ENCODE data around the gene NRG3. TPM values are rescaled to one million over a fixed set of nuclear protein-coding genes. Genes with fewer than 3 reads are reported as not detected.
"Not testable (repeated sequence)": the region's sequence is repeated elsewhere in the genome, so short reads cannot be mapped to it uniquely, and the experiment has no call there.

NRG3 gene
- total RNA-seq, 6 experiments from 2014 or later, result 0.34 to 0.99 (median 0.75) TPM

DNA sequence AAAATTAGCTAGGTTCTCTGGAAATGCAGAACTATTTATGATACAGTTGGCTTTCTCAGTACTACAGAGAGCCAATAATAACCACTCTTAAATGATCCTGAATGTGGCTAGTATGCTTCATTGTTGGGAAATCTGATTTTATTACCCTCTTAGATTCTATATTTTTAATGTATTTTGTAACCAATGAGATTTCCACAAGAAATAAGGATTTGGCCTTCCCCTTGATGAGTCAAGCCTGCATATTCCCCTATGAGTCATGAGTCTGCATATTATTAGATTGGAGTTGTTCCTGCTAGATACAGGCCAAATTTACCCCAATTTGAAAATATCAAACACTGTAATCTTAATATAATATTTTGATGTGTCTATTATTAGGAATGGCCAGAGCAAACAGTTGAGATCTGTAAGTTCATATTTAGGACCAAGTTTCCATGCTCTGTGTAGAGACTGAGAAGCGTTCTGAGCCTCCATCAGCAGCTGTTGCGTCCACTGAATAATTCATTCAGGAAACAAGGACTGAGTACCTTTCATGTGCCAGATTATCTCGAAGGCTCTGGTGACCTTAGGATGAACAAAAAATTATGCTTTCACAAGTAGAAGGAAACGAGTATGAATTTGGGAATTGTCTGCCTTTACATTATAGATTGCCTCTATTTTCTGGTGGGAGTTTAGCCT is 793.4 kb downstream of the NRG3 start:
- ATAC-seq, result no peak
- no peaks in the 10 kb centered on the region for H3K27me3 ChIP-seq

DNA sequence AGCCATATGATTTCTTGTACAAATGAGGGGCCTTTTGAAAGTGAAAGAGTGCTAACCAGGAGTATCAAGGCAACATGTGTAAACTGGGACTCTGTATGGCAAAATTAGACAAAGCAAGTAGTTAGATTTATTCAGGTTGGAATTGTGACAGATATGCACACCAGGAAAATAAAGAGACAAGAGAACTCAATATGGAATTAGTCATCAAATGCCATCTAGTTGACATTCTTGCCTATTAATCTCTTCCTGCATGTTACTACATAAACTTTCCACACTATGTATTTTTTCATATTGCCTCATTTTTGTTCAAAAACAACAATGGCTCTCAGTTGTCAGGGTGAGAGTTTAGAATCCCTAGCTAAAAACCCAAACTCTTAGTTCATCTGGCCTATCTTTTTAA is 799.0 kb downstream of the NRG3 start:
- no peaks in the 10 kb centered on the region for H3K36me3 ChIP-seq
- H3K4me1 ChIP-seq, result no peaks in the 10 kb centered on the region
- DNase-seq (no peak), ATAC-seq (no peak)
- H3K4me3 ChIP-seq, result no peak overlapping the region
- TF ChIP-seq, protein P1, sequence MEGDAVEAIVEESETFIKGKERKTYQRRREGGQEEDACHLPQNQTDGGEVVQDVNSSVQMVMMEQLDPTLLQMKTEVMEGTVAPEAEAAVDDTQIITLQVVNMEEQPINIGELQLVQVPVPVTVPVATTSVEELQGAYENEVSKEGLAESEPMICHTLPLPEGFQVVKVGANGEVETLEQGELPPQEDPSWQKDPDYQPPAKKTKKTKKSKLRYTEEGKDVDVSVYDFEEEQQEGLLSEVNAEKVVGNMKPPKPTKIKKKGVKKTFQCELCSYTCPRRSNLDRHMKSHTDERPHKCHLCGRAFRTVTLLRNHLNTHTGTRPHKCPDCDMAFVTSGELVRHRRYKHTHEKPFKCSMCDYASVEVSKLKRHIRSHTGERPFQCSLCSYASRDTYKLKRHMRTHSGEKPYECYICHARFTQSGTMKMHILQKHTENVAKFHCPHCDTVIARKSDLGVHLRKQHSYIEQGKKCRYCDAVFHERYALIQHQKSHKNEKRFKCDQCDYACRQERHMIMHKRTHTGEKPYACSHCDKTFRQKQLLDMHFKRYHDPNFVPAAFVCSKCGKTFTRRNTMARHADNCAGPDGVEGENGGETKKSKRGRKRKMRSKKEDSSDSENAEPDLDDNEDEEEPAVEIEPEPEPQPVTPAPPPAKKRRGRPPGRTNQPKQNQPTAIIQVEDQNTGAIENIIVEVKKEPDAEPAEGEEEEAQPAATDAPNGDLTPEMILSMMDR (IDR thresholded peaks at IDR 0.05), result no peak
- no peak for TF ChIP-seq POLR2A (IDR thresholded peaks at IDR 0.05)
- intact Hi-C loops (cut with DNase I), result no loop called here
- no peaks in the 10 kb centered on the region for H3K9me3 ChIP-seq
- no peaks in the 10 kb centered on the region for H3K27me3 ChIP-seq
- no peak overlapping the region for H3K27ac ChIP-seq

More for the DNA sequence above, 793.4 kb downstream of the NRG3 start:
- whole genome bisulfite sequencing (ENCODE audit: insufficient coverage, low coverage, low lambda C conversion rate, missing lambda C conversion rate), result 47% methylated on average over 4 of the region's 4 CpGs
- Histone ChIP-seq H3K4me3 (no peak overlapping the region), H3K9me3 (no peaks in the 10 kb centered on the region), H3K27ac (no peak overlapping the region), H3K36me3 (no peaks in the 10 kb centered on the region), H3K4me1 (no peaks in the 10 kb centered on the region)
- no peak for TF ChIP-seq POLR2A (IDR thresholded peaks at IDR 0.05)
- TF ChIP-seq, protein P1 (IDR thresholded peaks at IDR 0.05), result no peak
- intact Hi-C loops (cut with DNase I), result no loop called here
- DNase-seq, result no peak

DNA sequence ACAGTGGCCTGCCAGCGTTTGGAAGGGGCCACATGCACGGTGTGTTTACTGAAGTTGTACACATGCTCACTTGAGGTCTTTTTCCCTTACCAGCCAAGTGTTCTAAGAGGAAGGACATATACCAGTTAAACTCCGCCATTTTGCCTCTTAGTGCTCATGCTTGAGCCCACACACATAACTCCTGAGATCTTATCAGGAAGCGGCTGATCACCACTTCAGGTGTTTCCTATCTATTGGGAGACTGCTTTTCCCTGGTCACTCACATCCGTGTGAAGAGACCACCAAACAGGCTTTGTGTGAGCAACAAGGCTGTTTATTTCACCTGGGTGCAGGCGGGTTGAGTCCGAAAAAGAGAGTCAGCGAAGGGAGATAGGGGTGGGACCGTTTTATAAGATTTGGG is 802.9 kb downstream of the NRG3 start:
- H3K4me1 ChIP-seq; H3K9me3 ChIP-seq; H3K4me3 ChIP-seq; H3K27me3 ChIP-seq; H3K36me3 ChIP-seq; DNase-seq; ATAC-seq; intact Hi-C loops (cut with DNase I); H3K27ac ChIP-seq: not testable (repeated sequence)
- WGBS (ENCODE audit: insufficient coverage, low coverage, low lambda C conversion rate, missing lambda C conversion rate), result 70% methylated on average over 8 of the region's 9 CpGs

DNA sequence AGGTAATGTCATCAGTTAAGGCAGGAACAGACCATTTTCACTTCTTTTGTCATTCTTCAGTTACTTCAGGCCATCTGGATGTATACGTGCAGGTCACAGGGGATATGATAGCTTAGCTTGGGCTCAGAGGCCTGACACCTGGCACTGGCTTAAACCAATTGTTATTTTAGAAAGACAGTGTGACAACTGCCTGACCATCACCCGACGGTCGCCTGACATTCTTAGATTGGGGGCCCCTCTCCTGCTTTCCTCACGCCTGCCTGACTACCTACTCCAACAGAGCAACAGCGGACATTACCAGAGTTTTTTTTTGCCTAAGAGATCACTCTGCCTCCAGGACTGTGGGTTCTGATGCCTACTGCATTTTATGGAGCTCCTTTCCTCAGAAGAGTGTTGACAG is 803.5 kb downstream of the NRG3 start:
- H3K4me1 ChIP-seq; H3K9me3 ChIP-seq; H3K4me3 ChIP-seq; H3K36me3 ChIP-seq; intact Hi-C loops (cut with DNase I); ATAC-seq; H3K27ac ChIP-seq; H3K27me3 ChIP-seq; DNase-seq: not testable (repeated sequence)
- WGBS (ENCODE audit: insufficient coverage, low coverage, low lambda C conversion rate, missing lambda C conversion rate), result 83% methylated on average over 1 of the region's 6 CpGs

DNA sequence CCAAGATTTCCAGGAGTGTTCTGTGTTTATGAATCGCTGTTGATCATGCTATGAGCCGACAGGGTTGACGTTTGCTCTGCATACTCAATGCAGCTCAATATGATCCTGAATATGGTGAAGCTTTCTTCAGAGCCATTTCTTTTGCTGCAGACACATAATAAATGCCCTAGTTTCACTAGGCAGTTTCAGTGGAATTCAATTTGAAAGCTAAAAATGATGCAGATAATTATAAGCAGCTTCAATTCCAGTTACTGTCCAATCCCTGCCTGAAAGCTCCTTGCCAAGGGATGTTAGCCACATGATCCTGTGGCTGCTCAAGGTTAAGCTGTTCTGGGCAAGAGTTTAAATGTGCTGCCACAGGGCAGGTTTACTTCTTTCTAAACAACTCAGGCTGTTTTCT is 805.6 kb downstream of the NRG3 start:
- H3K4me1 ChIP-seq, result no peaks in the 10 kb centered on the region
- H3K27me3 ChIP-seq, result no peaks in the 10 kb centered on the region
- H3K4me3 ChIP-seq, result no peak overlapping the region
- WGBS (ENCODE audit: insufficient coverage, low coverage, low lambda C conversion rate, missing lambda C conversion rate), result 53% methylated on average over 3 of the region's 3 CpGs
- H3K27ac ChIP-seq, result no peak overlapping the region
- no peak for ATAC-seq
- intact Hi-C loops (cut with DNase I), result no loop called here
- no peak for DNase-seq
- H3K36me3 ChIP-seq, result no peaks in the 10 kb centered on the region
- TF ChIP-seq, protein P1 (IDR thresholded peaks at IDR 0.05), result no peak
- no peak for TF ChIP-seq POLR2A (IDR thresholded peaks at IDR 0.05)
- H3K9me3 ChIP-seq, result no peaks in the 10 kb centered on the region

DNA sequence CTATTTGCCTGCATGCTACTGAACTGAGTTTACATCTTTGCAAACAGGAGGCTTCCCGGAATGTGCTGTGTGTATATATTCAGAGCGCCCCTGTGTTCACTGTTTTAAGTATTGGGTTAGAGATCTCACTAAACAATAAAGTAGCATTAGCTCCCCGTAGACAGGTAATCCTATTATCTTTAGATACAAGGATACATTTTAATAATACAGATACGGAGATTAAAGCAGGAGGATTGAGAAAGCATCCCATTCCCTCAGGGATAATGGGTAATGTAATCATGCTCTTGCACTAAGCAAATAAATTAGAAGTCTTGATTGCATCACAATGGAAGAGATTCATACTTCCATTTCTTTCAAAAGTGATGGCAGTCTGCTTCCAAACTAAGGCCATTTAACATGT is 809.0 kb downstream of the NRG3 start:
- no peaks in the 10 kb centered on the region for H3K36me3 ChIP-seq
- no peaks in the 10 kb centered on the region for H3K9me3 ChIP-seq
- intact Hi-C loops (cut with DNase I), result no loop called here
- 65% methylated on average over 4 of the region's 4 CpGs for WGBS (ENCODE audit: insufficient coverage, low coverage, low lambda C conversion rate, missing lambda C conversion rate)
- no peak overlapping the region for H3K4me3 ChIP-seq
- no peak overlapping the region for H3K27ac ChIP-seq
- DNase-seq, result no peak
- no peak for ATAC-seq
- H3K4me1 ChIP-seq, result no peaks in the 10 kb centered on the region
- TF ChIP-seq, protein P1 (IDR thresholded peaks at IDR 0.05), result no peak
- no peak for TF ChIP-seq POLR2A (IDR thresholded peaks at IDR 0.05)
- H3K27me3 ChIP-seq, result no peaks in the 10 kb centered on the region
